ENCODE measurements around the gene TP73. TPM values are rescaled to one million over a fixed set of nuclear protein-coding genes. Genes with fewer than 3 reads are reported as not detected.

TP73 gene
- total and polyA plus RNA-seq, 2 donors (not counting 1 experiment from before 2014, with no cell fraction given) = 1.2 to 2.4 TPM

DNA sequence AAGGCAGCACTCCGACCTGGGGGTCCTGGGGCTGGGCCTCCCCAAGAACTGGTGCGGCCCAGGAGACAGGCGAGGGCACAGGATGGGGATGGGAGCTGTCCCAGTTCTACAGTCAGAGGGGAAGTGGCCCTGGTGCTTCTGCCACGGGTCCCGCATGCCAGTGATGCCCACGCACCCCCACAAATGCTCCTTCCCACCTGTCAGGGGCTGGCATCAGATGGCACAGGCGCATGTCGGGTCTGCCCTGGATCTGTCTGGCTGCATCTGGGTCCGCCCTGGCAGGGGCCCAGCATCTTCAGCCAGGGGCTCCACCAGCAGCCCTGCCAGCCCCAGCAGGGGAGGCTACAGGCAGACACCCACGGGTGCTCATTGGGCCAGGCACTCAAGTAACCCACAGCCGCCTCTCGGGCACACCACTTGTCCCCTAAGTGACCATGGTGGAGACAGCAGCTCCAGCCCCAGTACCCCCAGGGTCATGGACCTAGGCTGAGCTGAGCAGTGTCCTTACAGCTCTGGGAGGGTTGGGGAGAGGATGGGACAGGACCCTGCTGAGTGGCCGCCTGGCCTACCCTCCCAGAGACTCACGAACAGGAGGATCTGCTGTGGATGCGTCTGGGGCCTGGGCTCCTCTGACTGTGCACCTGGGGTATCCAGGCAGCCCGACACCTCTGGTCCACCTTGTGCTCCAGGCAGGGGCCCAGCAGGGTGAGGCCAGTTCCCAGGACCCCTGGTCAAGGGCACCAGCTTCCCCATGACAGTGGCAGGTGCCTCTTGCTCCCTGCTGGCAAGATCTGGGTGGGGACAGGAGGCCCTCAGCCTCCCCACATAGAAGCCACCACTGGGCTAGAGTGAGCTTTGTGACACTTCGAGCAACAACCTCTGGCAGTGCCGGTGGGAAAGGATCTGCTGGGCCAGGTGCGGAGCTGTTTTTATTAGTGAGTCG, 125.6 kb downstream of the TP73 start:
- H3K27ac ChIP-seq (ENCODE audit: low read length in 2 of 2) = no peak overlapping the region
- H3K9me3 Mint-ChIP-seq (ENCODE audit: insufficient read depth) = no peaks in the 10 kb centered on the region
- intact Hi-C loops (cut with micrococcal nuclease) = no loop called here

More for the DNA sequence above, 125.6 kb downstream of the TP73 start:
- Mint-ChIP-seq H3K27me3 (no peaks in the 10 kb centered on the region), H3K4me3 (no peak overlapping the region), H3K27ac (no peak overlapping the region), H3K4me1 (peaks cover 15% of the 10 kb centered on the region)
- no peak for TF ChIP-seq EZH2 (IDR thresholded peaks at IDR 0.05; ENCODE audit: borderline replicate concordance, insufficient read depth, low read depth, low read length, poor library complexity, severe bottlenecking)
- TF ChIP-seq, protein P1, sequence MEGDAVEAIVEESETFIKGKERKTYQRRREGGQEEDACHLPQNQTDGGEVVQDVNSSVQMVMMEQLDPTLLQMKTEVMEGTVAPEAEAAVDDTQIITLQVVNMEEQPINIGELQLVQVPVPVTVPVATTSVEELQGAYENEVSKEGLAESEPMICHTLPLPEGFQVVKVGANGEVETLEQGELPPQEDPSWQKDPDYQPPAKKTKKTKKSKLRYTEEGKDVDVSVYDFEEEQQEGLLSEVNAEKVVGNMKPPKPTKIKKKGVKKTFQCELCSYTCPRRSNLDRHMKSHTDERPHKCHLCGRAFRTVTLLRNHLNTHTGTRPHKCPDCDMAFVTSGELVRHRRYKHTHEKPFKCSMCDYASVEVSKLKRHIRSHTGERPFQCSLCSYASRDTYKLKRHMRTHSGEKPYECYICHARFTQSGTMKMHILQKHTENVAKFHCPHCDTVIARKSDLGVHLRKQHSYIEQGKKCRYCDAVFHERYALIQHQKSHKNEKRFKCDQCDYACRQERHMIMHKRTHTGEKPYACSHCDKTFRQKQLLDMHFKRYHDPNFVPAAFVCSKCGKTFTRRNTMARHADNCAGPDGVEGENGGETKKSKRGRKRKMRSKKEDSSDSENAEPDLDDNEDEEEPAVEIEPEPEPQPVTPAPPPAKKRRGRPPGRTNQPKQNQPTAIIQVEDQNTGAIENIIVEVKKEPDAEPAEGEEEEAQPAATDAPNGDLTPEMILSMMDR (IDR thresholded peaks at IDR 0.05) = no peak
- Histone ChIP-seq H3K4me2 (replicated peaks; ENCODE audit: low read depth, low read length, poor library complexity, severe bottlenecking) (no peak overlapping the region), H3K36me3 (replicated peaks in 1 of 2; ENCODE audit: control extremely low read depth in 1 of 2, control insufficient read depth in 1 of 2, extremely low read depth in 1 of 2, insufficient read depth in 2 of 2, low read length in 1 of 2) (peaks cover 0 to 29% of the 10 kb centered on the region in 2 experiments), H3K79me2 (ENCODE audit: control insufficient read depth, insufficient read depth, low read length) (no peaks in the 10 kb centered on the region), H2AFZ (ENCODE audit: insufficient read depth, low read depth, low read length, poor library complexity, severe bottlenecking) (no peak overlapping the region), H3K27me3 (replicated peaks in 1 of 4; ENCODE audit: control extremely low read depth in 1 of 4, control insufficient read depth in 3 of 4, insufficient read depth in 4 of 4, low read length in 3 of 4) (no peaks in the 10 kb centered on the region), H3K9ac (ENCODE audit: low read length) (no peak overlapping the region), H3K9me3 (ENCODE audit: control extremely low read depth in 1 of 3, control insufficient read depth in 2 of 3, insufficient read depth in 1 of 3, low read length in 2 of 3) (no peaks in the 10 kb centered on the region), H3K4me3 (ENCODE audit: control extremely low read depth in 1 of 5, extremely low read depth in 1 of 5, insufficient read depth in 1 of 5, low read depth in 2 of 5, low read length in 4 of 5) (no peak overlapping the region), H4K20me1 (ENCODE audit: control insufficient read depth, insufficient read depth, low read length, poor library complexity, severe bottlenecking) (no peaks in the 10 kb centered on the region), H3K4me1 (ENCODE audit: control insufficient read depth in 2 of 2, insufficient read depth in 2 of 2, low read length in 2 of 2) (peaks cover 11 to 20% of the 10 kb centered on the region in 2 donors)
- POLR2A ChIA-PET = interaction anchor here (0.5 kb wide), 1 partner anchor 1278 kb away, joined by 4 read pairs; no protein-coding TSS in a partner anchor
- 86% methylated on average over 15 of the region's 20 CpGs for WGBS (ENCODE audit: insufficient coverage)
- DNase-seq (no peak), ATAC-seq (ENCODE audit: low read depth) (no peak)
- CTCF ChIA-PET = no interaction called here

Data from B cell (primary cell).